NCI-H2081 treated with DMSO at 0.1 percent for 48 hours (cell line): ENCODE measurements around the gene ARHGAP42.

Experiments
- DNase-seq: peaks from one replicate; lab custom pipeline; 2025; lab: John Stamatoyannopoulos, UW

Gene ARHGAP42

DNA sequence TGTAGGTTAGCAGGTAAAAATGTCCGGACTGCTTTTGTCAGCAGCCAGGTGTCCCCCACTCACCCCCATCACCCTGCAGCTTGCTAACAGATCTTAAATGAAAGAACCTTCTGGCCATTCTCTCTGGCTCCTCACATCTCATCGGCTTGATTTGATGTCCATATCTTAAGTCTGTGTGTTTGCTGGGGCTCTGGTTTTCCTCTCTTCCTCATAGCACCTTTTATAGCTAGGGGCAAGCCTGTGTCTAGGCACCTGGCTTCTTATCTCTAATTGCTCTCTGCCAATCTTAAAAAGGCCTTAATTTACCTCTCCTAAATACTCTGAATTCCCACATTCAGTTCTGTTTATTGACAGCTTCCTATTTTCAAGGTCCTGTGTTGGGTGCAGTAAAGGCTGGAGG is 72.0 kb downstream of the ARHGAP42 start:
- no peak for DNase-seq

DNA sequence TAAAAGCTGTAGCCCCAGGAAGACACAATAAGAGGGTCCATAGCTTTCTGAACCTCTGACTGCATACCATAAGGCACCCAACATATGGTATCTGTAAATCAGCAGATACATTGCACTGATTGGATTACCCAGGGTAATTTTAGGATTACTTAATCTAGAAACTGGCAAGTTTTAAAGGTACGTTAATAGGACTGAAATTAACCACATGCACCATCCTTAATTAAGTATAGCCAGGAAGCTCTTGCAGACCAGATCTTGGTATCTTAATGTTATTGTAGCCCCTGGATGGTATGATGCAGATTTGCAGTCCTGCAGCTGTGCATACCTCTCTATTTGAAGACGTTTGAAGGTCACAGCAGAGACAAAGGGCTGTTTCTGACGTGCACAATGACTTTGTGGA is 72.8 kb downstream of the ARHGAP42 start:
- no peak for DNase-seq

DNA sequence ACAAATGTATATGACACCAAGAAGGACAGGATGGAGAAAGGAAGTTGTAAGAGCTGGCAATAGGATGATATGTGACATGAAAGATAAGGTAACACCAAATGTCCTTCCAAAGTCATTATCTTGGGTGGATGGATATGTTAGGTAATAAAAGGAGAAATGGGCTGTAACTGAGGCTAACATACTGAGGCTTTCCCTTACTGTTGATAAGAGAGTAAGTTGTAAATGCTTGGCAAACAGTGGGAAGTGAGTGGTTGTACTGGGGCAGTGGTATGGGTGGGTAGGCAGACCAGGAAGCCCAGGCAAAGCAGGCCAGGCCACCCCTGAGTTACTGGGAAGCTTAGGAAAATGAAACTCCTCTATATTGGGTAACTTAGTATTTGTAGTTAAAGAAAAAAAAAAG is 73.7 kb downstream of the ARHGAP42 start:
- no peak for DNase-seq

DNA sequence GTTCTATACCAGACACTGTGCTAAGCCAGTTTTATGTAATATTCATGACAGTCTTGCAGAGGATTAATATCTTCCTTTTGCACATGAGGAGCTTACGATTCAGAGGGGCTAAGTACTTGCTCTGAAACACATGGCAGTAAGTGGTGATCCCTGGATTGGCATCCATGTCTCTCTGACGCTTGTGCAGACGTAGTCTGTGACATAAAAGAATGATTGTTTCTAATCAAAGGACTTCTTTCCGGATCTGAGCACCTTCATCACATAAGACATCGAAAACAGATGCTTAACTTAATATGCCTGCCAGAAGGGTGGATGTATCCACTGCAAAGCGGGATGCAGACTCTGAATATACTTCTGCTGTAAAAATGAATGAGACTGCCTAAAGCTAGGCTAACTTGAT is 74.8 kb downstream of the ARHGAP42 start:
- no peak for DNase-seq

DNA sequence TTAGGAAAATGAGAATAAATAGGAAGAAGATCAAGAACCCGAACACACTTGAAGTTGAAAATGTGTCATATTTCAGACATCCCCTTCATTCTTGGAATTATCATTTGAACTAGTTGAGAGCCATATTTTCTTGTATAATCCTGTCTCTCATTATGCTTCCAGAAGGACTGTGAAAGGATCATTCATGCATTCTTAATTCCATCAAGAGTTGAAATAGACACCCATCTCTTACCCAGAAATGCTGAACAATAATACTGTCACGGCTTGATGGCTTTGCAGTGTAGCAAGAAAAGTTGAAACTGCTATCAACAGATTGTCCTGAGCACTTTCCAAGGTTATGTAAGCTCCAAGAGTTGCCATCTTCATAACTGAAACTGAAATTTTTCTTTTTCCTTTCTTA is 79.7 kb downstream of the ARHGAP42 start:
- no peak for DNase-seq

DNA sequence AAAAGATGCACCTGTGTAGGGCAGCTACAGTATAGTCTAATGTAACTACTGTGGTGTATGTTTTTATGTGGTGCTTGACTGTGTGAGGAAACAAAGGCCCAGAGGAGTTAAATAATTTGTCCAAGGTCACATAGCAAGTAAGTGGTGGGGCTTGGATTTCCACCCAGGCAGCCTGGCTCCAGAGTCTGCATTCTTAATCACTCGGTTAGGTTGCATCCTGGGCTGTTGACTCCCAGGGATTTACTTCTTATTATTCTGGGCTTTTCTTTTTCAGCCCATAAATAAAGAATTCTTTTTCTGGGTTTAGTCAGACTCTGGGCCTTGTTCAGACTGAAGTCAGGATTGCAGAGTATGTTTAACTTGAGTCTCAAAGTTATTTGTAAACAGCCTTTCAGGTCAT is 82.1 kb downstream of the ARHGAP42 start:
- no peak for DNase-seq

DNA sequence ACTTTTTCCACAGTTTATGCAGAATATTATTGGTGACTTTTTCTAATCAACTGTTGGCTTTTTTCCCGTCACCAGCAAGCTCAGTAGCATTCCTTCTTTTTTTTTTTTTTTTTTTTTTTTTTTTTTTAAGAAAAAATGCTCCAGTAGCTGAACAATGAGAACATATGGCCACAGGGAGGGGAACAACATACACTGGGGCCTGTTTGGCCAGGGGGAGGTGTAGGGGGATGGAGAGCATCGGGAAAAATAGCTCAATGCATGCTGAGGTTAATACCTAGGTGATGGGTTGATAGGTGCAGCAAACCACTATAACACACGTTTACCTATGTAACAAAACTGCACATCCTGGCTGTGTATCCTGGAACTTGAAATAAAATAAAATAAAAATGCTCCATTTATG is 82.5 kb downstream of the ARHGAP42 start:
- DNase-seq = no peak

DNA sequence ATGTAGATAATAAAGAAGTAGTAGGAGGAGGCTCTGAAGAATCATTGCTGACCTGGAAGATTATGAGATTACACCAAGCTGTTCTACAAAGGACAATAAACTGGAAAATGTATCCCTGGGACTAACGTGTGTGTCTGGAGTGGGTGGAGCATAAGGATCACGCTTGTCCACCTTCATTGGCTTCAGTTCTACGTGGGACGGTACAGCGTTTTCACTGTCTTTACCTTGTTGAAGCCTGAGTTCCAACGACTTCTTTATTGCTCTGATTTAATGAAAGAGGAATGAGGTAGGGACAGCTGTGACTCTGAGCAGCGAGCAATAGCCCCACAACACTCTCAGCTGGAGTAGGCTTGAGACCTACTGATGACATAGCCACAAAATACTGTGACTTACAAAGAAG is 87.0 kb downstream of the ARHGAP42 start:
- DNase-seq = no peak

DNA sequence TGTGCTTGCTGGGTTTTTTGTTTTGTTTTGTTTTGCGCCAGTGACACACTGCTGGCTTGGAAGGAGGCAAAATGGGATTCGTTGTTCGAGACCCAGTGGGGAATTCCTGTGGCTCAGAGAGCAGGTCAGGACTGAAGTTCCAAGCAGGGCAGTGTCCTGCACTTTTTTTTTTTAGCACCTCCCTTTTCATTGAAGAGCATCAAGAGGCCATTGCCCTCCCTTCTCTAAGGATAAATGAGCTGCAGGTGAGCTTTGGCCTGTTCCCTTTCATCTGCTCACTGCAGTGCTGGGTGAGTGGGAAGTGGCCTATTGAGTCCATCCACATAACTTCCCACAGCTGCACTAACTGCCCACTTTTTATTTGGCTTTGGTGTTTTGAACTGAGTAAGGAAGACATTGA is 87.8 kb downstream of the ARHGAP42 start:
- DNase-seq = no peak

DNA sequence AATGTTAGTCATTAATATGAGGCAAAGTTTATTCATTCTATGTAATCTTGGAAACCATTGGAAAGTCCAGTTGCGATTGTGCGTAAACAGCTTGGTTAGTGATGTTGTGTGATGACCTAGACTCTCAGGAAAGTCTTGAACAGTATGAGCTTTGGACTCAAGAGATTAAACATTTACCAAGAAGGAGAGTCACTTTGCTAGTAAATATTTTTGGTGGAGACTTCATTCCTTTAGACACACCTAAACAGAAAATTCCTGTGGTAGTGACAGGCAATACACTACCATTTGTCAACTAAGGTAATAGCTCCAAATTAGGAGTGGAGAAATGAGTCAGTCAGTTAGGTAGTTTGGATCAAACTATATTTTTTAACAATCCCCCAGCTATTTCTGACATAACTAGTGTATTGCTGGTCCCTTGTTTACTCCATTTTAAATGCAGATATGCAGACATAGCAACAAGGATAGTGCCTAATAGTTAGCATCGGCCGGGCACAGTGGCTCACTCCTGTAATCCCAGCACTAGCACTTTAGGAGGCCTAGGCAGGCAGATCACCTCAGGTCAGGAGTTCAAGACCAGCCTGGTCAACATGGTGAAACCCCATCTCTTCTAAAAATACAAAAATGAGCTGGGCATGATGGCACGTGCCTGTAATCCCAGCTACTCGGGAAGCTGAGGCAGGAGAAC is 89.3 kb downstream of the ARHGAP42 start:
- no peak for DNase-seq

DNA sequence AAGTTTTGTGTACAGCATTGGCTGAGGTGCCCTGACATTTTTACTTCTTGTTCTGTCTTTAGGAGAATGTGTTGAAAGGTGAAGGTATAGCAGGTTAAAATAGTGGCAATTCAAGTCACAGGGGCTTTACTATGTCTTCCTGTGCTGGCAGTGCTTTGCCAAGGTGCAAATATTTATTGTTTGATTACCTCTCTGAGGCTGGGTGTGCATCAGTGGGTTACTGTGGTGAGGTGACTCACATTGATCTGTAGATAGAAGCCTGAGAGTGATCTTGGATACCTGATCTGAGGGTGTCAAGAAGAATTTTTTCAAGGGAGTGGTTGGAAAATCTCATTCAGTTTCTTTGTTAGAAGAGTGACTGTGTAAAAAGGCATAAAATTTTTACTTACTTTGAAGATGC is 90.0 kb downstream of the ARHGAP42 start:
- DNase-seq = no peak

DNA sequence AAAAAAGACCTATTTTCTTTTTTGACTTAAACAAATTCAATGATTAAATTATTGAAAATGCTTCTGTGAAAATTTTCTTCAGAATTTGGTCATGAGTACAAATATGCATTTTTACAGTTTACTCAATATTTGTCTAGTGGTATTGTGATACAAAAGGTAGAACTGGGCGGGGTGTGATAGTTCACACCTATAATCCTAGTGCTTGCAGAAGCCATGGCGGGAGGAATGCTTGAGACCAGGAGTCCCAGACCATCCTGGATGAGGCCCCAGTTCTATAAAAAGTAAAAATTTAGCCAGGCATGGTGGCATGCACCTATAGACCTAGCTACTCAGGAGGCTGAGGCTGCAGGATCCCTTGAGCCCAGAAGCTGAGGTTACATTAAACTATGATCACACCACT is 90.6 kb downstream of the ARHGAP42 start:
- DNase-seq = no peak

DNA sequence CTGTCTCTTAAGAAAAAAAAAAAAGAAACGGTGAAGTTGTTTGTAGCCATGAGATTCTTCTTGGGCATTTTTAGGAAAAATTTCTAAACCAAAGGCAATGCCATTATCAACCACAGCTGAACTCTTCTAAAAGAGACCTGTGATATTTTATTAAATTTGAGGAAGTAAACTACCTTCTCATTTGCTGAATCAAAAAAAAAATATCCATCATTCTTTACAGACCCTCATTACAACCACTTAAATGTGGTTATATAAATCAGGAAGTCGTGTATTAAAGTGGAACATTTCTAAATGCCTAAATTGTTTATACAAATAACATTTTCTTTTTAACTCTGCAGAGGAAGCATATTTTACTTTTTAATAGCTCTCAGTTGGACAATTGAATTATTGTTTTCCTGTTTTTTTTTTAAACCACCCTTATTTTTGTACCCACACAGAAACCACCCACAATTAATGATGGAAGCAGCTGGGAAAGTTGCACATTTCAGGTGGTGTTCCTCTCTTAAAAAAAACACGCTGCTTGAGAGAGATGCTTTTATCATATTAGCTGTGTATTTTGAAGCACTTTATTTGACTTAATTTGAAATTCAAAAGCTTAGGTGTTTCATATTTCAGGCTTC is 91.2 kb downstream of the ARHGAP42 start:
- DNase-seq = no peak

DNA sequence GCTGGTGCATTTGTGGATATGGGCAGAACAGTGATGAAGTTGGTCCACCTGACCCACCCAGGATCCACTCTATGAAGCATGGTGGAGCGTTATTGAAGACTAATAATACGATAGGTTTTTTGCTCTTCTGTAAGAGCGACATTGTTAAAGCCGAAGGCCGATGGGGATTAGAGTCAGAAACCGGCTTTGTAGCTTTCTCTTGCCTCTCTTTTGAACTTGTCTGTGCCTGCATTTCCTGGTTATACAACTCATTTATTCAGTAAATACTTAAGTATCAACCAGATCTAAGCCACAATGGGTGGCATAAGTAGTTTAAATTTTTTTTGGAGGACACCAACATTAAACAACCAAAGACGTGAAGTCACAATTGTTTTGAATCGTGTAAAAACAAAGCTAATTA is 93.4 kb downstream of the ARHGAP42 start:
- no peak for DNase-seq

DNA sequence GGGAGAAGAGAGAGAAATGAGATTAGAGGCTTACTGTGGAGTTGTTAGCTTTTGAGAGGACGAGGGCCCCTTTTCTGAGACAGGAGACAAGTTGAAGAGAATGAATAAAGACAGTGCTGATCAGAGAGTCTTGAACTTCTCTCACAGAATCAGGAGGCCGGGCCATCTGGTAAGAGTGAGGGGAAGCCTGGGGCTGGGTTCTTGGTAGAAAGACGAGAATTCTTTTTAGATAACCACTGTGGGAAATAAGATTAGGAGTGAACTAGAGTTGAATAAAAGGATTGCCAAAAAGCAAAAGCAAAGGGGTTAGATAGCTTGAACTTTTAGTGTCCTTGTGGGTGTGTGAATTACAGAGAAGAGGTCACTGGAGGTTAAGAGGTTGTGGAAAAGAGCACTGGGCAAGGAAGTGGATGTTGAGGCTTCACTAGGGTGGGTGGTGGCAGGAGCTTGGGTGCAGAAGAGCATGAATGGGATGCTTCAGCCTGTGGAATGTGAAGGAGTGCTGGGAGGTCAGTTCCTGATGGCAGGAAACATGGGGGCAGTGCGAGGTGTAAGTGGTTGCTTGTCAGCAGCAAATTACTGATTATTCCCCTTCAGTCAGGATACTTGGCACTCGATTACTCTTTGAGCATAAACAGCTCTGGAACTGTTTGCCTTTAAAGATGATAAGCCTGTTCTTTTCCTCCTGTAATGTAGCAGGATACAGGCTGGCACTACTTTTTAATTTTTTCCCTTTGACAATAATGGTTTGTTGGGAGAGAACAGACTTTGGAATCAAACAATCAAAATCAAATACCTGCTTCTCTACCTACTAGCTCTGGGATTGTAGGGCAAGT is 98.3 kb downstream of the ARHGAP42 start:
- no peak for DNase-seq

DNA sequence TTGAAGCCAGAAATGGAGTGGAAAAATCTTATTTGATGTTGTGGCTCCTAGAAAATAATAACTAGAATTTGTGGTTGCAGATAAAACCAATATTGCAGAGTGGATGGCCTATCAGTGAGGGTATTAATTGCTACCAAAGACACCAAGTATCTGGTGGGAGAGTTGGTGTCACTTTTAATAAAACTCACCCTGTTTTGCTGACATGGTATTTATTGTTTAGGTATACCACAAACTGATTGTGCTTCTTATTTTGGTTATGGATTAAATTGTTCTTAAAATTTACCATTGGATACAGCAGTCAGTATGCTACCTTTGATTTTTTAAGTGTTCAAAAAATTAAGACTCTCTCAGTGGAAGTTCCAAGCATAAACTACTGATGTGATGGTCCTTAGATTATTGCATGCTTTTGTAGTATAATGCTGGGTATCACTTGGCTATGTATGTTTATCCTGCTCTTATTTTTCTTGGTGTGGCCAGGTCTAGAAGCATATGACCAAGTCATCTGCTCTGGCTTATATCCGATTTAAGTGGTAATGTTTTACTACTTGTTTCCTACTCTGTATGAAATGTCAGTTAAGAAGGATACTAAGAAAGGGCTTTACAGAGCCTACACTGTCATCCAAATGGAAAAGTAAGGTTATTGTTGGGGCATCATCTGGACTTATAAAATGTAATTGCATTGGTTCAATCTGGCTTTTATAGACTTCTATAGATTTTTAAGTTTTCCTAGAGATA is 101.6 kb downstream of the ARHGAP42 start:
- DNase-seq = no peak

DNA sequence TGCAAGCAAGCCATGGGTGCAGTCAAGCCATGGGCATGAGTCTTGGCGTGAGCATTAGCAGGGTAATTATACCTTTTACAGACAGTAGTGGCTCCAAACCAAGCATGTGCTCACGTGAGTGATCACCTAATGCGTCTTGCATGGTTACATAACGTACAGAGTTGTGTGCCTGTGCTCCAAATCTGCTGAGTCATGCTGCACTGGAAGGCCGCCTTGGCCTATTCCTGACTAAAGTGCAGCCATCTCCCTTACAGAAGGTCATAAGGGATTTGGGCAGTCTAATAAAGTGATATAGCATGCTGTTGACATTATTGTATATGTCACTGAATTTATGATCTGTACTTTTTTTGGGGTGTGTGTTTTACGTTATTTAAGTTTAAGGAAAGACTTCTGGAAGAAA is 102.4 kb downstream of the ARHGAP42 start:
- DNase-seq = no peak

DNA sequence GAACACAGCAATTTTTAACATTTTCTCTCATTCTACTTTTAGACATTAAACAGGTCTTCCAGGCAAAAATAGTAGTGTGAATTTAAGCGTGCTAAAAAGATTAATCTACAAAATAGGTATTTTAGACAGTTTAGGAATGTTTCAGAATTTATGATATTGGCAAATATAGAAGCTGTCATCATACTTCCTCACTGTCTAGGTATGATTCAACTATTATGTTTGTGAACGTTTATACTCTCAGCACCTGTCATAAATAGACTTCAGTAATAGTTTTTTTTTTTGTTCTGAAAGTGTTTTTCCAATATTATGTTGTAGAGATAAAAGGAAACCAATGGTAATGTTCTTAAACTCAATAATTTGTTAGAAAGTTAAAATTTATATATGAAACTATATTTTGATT is 103.0 kb downstream of the ARHGAP42 start:
- no peak for DNase-seq

DNA sequence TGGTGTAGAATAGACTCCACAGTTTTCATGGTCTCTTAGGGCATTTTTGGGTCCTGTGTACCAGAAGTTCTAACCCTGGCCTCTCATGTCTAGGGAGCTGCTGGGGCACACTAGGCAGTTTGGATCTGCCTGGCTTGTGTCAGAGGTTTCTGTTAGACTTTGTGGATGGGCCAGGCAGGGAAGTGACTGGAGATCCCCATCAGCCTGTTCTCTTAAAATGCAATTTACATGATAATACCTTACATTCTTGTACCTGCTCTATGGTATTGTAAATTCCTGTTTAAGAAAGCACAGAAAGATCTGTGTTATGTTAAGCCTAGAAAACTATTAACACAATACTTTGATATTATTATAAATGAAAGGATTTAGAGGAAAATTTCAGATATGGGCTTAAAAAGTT is 104.0 kb downstream of the ARHGAP42 start:
- no peak for DNase-seq

DNA sequence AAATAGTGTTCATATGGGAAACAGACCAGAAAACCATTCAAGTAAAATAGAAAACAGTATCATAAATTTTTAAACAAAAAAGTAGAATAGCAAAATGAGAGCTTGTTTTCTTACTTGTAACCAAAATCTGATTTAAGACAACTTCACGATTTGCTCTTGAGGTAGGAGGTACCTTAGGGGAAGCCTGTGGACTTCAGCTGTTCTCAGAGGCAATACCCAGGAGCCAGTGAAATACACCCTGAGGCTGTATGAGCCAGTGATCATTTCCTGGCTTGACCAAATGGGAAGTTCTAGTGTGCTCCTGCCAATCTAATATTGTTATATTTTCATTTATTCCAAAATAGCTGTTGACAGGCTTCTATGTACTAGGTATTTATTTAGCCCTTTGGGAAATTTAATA is 104.8 kb downstream of the ARHGAP42 start:
- no peak for DNase-seq

DNA sequence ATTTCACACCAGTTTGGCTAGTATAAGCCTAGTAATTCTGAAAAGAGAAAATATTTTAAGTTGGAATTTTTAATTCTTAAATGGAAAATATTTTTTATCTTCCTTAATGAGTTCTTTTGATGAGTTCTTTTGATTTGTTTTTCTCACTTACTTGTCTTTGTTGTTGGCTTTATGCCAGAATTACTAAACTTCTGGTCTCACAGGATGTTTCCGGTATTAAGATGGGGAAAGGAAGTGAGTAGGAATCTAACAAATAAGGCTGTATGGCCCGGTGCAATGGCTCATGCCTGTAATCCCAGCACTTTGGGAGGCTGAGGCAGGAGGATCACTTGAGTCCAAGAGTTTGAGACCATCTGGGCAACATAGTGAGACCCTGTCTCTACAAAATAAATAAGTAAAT is 106.4 kb downstream of the ARHGAP42 start:
- no peak for DNase-seq

DNA sequence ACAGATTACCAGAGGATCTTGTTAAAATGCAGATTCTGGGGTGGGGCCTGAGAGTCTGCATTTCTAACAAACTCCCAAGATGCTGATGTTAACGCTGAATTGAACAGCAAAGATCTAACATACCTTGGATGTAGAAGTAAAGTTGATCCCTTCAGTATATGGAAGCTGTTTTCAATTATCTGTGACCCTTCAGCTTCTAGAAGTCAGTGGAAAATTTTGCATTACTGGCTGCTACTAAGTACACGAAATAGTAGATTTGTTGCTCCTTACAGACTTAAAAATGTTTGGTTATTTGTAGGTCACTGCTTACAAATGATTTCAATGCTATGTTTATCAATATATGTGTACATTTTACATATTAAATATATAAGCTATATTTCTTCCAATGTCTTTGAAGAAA is 107.4 kb downstream of the ARHGAP42 start:
- no peak for DNase-seq

DNA sequence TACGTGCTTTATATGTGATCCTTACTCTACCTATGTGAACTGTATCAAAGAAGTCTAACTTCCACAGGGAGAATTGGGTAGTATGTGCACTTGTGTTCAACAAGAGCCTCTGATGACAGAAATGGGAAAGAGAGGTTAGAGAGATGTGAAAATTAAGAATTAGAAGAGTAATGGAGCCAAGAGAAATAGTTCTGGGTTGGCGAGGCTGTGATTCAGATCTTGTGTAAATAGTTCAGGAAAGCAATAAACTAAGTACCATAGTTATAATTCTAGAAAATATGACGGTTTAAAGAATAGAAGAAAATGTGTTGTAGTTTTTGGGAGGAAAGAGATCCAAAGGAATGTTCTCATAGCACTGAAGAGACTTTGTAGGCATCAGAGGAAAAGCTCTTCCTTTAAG is 112.4 kb downstream of the ARHGAP42 start:
- DNase-seq = no peak
